AG08395 (cell line): Measurements from ENCODE around the gene APOC1.

Experiments
- DNase-seq: peaks from one replicate; pipeline ENCODE4 v3.0.0; 2012; ENCODE audit warnings: mixed read lengths, low spot score

APOC1 gene

GRCh38 chr19:44955505-44956439 is 41.4 kb downstream of the APOC1 start:
- no peak for DNase-seq

DNA sequence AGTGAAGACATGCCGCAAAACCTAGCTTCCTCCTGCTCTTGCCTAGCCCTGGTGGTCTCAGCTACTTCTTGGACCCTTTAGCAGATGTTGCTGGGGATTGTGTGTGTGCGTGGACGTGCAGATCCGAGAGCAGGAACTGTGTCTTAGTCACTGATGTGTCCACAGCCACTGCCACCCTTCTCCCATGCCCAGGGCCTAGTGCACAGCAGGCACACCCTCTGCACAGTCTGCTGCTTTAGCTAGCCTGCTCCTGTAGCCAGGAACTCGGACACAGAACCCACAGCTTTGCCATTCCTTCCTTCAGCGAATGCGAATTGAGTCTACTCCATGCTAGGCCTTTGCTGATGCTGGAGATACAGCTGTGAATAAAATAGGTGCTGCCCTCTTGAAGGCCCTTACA is 43.1 kb downstream of the APOC1 start:
- no peak for DNase-seq

DNA sequence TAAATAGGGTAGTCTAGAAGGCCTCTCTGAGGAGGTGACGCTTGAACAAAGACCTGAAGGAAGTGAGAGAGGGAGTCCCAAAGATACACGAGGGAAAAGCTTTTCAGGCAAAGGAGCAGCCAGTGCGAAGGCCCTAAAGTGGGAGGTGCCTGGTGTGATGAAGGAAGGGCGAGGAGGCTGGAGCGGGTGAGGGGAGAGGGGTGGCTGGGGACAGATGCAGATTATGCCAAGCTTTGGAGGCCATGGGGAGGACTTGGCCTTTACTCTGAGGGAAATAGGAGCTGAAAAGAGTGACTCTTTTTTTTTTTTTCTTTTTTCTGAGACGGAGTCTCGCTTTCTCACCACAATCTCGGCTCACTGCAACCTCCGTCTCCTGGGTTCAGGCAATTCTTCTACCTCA is 43.7 kb downstream of the APOC1 start:
- no peak for DNase-seq

- no peak for DNase-seq
Measured at GRCh38 chr19:44959691-44960090, 45.3 kb downstream of the APOC1 start.

GRCh38 chr19:44960906-44961728 is 46.7 kb downstream of the APOC1 start:
- DNase-seq = no peak

GRCh38 chr19:44961821-44962220 is 47.4 kb downstream of the APOC1 start:
- no peak for DNase-seq

GRCh38 chr19:44968118-44968517 is 53.7 kb downstream of the APOC1 start:
- DNase-seq = no peak

GRCh38 chr19:44968670-44969069 is 54.3 kb downstream of the APOC1 start:
- no peak for DNase-seq
